NCI-H1092 treated with DMSO at 0.1 percent for 48 hours (cell line): ENCODE results near the gene TAC4.

Source experiments
- DNase-seq: peaks from one replicate; lab custom pipeline; 2025; lab: John Stamatoyannopoulos, UW

TAC4 gene

GRCh38 chr17:49848019-49848473 is at the start of gene TAC4:
TSS of gene TAC4 (minus strand) at chr17:49848069. CDS start at chr17:49848017, 52 bp downstream.
- no peak for DNase-seq

GRCh38 chr17:49896860-49897259 is 49.0 kb upstream of the TAC4 start:
- DNase-seq, result no peak

DNA sequence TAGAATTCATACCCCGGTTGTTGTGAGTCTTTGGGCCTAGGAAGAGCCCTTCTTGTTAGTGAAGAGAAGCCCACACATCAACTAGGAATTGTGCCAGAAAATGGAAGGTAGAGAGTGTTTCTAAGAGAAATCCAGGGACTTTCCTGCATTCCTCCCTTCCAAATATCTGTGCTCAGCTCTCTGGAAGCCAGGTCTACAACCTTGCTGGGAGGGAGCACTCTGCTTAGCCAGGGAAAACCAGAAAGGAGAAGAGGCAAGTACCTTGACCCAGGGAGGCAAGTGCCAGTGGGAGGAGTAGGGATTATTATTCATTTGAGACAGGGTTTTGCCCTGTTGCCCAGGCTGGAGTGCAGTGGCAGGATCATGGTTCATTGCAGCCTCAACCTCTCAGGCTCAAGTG is 48.4 kb upstream of the TAC4 start:
- DNase-seq, result no peak

- no peak for DNase-seq
These were observed 47.9 kb upstream of the TAC4 start for GRCh38 chr17:49895812-49896211.

- DNase-seq, result no peak
These were observed 46.9 kb upstream of the TAC4 start for GRCh38 chr17:49894761-49895160.

DNA sequence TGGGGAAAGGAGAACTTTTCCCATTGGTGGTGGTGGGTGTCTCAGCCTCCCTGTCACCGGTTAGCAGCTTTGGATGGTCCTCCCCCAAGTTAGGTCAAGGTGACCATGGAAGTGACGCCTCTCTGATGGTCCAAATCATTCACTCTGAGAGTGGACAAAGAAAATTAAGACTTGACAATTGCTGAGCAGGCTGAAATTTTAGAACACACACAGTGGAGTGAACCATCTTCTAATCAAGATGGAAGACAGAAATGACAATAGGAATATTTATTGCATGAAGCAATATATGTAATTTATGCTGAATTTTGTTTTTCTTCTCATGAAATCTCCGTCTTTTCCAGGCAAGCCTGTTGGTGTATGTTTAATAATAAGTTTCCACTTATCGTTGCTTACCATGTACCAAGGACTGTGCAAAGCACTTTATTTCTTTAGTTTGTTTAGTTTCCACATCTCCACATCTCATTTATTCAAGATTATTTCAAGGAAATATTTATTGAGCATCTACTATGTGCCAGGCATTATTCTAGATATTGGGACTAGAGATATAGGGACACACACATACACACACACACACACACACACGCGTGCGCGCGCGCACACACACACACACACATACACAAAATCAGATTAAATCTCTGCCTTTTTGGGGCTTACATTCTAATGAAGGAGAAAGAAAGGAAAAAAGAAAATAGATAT is 44.0 kb upstream of the TAC4 start:
- DNase-seq, result no peak

DNA sequence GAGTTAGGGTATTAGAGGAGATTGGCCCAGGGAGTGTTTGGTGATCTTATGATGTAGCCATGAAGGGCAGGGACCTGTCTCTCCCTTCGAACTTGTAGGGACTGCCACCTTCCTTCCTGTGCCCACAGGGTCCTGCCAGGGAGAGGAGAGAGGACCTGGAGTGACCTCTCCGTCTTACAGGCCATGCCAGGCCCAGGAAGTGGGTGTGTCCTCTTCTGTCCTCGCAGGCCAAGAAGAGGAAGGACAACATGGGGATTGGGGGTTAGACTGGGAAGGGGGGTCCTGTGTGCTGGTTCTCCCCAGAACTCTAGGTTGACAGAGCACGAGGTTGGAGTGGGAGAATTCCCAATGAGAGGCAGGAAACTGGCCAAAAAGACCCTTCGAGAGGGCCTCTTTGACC is 43.4 kb upstream of the TAC4 start:
- no peak for DNase-seq

DNA sequence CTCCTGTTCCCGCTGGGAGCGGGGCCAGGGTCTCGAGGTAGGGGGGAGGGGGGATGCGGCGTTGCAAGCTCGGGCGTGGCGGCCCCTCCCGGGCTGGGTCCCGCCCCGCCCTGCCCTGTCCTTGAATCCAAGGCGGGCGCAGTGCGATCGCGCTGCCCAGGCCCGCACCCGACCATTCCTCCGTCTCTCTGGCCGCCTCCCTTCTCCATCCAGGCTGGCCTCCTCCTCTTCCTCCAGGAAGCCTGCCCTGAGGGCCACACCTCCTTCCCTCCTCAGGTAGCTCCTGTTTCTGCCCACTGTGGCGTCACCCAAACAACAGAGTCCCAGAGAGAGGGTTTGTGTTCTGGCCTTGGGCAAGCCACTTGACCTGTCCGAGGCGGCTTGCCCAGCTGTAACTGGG is 43.0 kb upstream of the TAC4 start:
- no peak for DNase-seq

- DNase-seq, result no peak
These were observed 42.4 kb upstream of the TAC4 start for GRCh38 chr17:49890077-49890821.

DNA sequence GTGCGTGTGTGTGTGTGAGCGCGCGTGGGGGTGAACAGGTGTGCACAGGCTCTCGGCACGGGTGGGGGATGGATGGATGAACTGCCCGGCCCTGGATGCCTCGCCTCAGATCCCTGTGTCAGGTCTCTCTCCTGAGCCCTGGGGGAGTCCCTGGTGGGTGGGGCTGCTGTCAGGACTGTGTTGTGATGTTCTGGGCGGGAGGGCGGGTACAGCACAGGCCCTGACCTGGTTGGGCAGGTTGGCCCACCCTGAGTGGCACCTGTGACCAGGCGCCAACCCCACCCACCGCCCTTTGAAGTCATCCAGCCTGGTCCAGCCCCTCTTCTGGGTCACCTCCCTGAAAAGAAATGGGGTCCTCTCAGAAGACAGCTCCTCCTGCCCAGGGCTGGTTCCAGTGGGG is 41.6 kb upstream of the TAC4 start:
- DNase-seq, result no peak

DNA sequence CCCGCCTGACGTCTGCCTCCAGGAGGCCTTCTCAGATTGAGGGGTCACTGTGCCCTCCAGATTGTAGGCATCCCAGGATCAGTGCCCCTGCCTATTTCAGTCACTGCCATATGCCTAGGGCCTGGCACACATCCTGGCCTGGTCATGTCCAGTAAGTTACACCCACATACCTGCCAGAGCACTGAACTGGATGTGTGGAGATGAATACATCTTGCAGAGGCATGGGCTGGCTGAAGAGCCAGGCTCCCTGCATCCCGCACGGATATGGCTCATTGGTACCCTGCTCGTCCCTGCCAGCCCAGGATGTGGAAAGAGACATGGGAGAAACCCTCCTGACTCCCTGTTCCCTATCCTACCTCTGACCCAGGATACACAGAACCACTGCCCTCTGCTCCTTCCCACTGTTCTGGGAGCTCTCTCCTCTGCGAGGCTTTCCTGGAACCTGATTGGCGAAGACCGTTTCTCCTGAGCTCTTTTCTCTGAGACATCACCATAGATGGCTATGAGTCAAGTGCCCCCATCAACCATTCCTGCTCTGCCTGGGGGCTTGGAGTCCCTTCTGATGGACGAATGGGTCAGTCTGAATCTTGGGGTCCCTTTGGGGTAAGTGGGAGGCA is 40.0 kb upstream of the TAC4 start:
- no peak for DNase-seq

DNA sequence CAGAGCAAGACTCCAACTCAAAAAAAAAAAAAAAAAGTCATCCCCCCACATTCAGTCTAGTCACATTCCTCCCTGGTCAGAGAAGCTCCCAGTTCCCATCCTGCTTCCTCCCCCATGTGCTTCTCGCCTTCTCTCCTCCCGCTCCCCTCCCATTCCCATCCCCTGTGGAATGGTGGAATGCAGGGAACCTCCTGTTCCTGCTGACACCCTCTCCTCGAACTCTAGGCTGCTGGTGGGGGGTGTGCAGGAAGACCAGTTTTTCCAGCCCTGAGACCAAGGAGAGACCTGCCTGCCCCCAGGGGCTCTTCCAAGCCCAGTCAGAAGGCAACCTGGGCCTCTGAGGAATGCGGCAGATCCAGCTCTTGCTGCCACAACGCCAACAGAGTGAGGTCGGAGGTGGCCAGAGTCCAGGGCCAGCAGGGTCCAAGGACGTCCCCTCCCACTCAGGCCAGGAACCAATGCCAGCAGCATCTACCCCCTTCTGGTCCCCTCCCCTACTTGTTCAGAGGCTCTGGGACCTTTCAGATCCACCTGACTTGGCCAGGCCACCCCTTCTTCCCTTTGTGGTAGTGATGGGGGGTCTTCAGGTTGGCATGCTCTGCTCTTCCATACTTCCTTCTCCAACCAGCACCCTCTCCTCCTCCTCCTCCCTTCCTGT is 39.3 kb upstream of the TAC4 start:
- no peak for DNase-seq

DNA sequence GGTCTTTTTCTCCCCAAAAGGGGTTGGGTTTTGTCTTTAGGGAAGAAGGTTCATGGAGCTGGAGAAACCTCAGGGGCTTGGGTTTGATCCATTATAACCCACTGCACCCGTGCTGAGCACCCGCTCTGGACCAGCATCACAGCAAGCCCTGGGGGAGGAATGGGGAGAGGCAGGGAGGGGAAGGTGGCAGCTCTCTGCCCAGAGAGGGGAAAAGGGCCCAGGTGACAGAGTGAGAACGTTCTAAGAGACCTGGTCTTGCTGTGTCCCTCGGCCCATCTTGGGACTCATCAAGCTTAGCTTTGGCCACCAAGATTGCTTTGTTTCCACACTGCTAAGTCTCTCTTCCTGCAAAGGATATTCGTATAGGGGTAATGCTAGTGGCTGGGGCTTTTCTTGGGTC is 38.2 kb upstream of the TAC4 start:
- no peak for DNase-seq

DNA sequence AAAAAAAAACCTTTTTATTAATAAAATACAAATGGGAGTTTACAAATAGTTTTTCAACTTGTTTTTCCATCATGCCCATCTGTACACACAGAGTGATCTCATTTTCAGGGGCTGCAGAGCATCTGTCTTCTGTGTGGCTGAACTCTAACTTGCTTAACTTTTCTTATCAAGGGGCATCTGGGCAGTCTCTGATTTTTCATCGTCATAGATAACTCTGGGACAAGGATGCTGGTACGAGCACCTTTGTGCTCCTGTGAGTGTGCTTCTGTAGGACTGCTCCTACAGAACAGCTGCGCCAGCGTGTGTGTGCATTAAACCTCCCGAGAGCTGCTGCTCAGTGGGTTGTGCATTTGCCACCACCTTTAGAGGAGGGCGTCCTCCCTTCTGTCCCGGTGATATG is 34.6 kb upstream of the TAC4 start:
- no peak for DNase-seq

- no peak for DNase-seq
These were observed 33.2 kb upstream of the TAC4 start for GRCh38 chr17:49881054-49881402.

DNA sequence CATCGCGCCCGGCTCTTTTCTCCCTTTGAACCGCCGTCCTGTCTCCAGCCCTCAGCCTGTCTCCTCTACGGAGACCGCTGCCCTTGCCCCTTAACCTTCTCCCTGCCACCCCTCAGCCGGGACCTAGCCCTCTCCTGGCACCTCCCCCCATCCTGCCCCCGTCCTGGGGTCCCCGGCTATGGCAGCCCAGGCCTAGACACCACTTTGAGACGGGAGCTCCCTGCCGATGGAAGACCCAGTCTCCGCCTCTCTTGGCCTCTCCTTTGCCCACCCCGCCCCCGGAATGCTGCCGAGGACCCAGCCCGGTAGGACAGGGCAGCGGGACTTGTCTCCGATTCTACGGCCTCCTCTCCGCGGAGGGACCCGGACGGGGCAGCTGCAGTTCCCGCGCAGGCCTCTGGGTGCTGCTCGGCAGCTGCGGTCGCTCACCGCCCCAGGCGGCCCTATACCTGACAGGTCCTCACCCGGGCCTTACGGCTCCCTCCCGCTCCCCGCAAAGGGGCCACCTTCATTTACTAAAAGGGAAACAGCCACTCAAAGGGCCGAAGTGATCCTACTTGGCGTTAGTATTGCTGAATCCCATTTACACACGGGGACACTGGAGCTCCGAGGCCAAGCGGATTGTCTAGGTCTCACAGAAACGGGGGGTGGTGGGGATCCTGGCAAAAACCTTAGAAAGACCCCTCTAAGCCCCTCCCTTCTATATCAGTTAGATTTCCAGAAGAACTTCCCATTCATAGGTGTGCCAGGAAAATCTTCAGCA is 32.6 kb upstream of the TAC4 start:
- peak; percentile 8 for DNase-seq

GRCh38 chr17:49878931-49879904 is 31.3 kb upstream of the TAC4 start:
- no peak for DNase-seq

DNA sequence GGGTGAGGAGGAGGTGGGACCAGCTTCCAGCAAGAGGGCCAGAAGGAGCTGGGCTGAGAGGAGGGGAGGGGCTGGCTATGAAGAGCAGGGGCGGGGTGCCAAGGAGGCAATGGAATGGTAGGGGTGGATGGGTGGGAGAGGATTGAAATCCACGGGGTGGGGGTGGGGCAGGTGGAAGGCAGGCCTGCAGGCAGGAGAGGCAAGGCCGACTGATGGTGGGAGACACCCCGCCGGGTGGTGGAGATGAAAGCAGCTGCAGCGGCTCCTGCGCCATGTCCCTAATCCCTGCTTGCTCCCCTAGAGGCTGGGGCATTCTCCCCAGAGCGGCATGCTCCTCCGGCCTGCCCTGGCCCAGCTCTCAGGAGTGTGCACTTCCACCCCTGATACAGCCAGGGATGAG is 27.8 kb upstream of the TAC4 start:
- no peak for DNase-seq

- DNase-seq, result no peak
These were observed 27.0 kb upstream of the TAC4 start for GRCh38 chr17:49874911-49875310.

DNA sequence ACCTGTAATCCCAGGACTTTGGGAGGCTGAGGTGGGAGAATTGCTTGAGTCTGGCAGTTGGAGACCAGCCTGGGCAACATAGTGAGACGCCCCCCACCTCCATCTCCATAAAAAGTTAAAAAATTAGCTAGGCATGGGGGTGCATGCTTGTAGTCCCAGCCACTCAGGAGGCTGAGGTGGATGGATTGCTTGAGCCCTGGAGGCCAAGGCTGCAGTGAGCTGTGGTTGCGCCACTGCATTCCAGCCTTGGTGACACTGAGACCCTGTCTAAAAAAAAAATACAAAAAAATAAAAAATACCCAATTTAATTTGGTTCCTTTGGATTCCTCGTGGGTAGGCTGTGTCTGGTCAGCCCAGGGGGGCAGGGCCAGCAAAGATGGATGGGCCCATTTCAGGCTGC is 26.1 kb upstream of the TAC4 start:
- no peak for DNase-seq

DNA sequence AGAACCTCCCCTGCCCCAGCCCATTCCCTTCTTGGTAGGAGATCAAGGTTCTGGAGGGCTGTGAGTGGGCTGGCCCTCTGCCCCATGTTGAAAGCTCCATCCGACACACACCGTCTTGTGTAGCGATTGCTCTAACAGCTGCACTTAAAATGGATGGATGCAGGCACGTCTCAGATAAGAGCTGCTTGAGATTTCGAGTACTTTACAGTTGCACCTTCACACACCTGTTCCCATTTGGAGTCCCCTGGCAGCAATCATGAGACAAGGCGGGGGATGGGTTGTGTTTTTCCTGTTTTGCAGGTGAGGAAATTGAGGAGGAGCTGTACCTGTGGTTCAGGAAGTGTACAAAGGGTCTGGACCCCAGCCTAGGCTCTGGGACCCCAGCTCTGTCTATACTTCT is 25.6 kb upstream of the TAC4 start:
- no peak for DNase-seq
